HG03565 (cell line): ENCODE data around the gene FBXL5.

Experiments
- ATAC-seq: cut with Tn5 transposase; IDR thresholded peaks from one replicate; pipeline ENCODE4 v1.9.1; 2021; ENCODE audit warnings: mild to moderate bottlenecking, moderate library complexity; ENCODE audit not compliant: unreplicated experiment

FBXL5 gene

GRCh38 chr4:15563871-15564270 is 91.3 kb downstream of the FBXL5 start:
- no peak for ATAC-seq

- no peak for ATAC-seq
Measured at GRCh38 chr4:15562623-15563022, 92.5 kb downstream of the FBXL5 start.

GRCh38 chr4:15562114-15562513 is 93.0 kb downstream of the FBXL5 start:
- ATAC-seq, result no peak

- no peak for ATAC-seq
Measured at GRCh38 chr4:15558561-15558960, 96.6 kb downstream of the FBXL5 start.

GRCh38 chr4:15557786-15558550 is 97.2 kb downstream of the FBXL5 start:
- no peak for ATAC-seq

- ATAC-seq, result no peak
Measured at GRCh38 chr4:15556511-15557092, 98.6 kb downstream of the FBXL5 start.
